ENCODE measurements around the gene CRIM1.

DNA sequence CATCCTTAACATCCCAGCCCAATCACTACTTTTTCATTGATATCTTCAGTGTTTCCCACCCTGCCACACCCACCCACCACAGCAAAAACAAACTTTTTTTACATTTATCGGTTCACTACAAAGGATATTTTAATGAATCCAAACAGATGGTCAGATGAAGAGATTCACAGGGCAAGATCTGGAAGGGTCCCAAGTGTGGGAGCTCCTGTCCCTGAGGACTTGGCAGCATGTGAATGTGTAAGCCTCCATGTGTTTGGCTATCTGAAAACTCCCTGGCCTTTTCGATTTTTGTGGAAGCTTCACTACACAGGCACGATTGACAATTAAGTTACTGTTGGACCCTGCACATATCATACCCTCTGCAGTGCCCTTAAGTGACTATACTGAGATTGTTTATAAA, 48.1 kb upstream of the CRIM1 start:
- TF ChIP-seq EP300 (IDR thresholded peaks at IDR 0.05) (no peak), CTCF (IDR thresholded peaks at IDR 0.05) (no peak), POLR2A (IDR thresholded peaks at IDR 0.05) (no peak)

Data from tibial nerve (tissue), 4 donors.